GM23338 (cell line): ENCODE results near the gene CSGALNACT2. TPM values are rescaled to one million over a fixed set of nuclear protein-coding genes. Genes with fewer than 3 reads are reported as not detected.

Experiments used
- CREB1 ChIP-seq: fragments of 250-450 bp; sonication (Bioruptor Pico); IDR thresholded peaks from 2 replicates; pipeline ENCODE4 v1.5.0; 2020; ENCODE audit warnings: low read depth, mild to moderate bottlenecking, moderate library complexity
- EZH2 ChIP-seq: fragments of 200-600 bp; sonication (generic); IDR thresholded peaks from one replicate; pipeline ENCODE4 v1.8.0; 2017; ENCODE audit warnings: antibody characterized with exemption, mild to moderate bottlenecking, low read depth; ENCODE audit not compliant: unreplicated experiment
- EZH2phosphoT487 ChIP-seq: fragments of 200-600 bp; sonication (generic); IDR thresholded peaks from one replicate; pipeline ENCODE4 v1.8.1; 2018; ENCODE audit warnings: antibody characterized with exemption; ENCODE audit not compliant: unreplicated experiment
- NANOG ChIP-seq: IDR thresholded peaks from 2 replicates; pipeline ENCODE4 v1.6.1; 2016; ENCODE audit warnings: antibody characterized with exemption, borderline replicate concordance
- POLR2AphosphoS5 ChIP-seq: IDR thresholded peaks from 2 replicates; pipeline ENCODE4 v1.6.1; 2016; ENCODE audit warnings: antibody characterized with exemption, low read depth
- STAT1 ChIP-seq: IDR thresholded peaks from one replicate; pipeline ENCODE4 v1.6.1; 2016; ENCODE audit warnings: antibody characterized with exemption; ENCODE audit not compliant: unreplicated experiment
- ZNF114 ChIP-seq: fragments of 250-450 bp; sonication (Bioruptor Pico); IDR thresholded peaks from 2 replicates; pipeline ENCODE4 v1.5.0; 2020; ENCODE audit warnings: mild to moderate bottlenecking, moderate library complexity
- ZNF462 ChIP-seq: fragments of 250-450 bp; sonication (Bioruptor Pico); IDR thresholded peaks from 2 replicates; pipeline ENCODE4 v1.5.0; 2020; ENCODE audit warnings: mild to moderate bottlenecking, moderate library complexity
- polyA plus RNA-seq: library from polyadenylated mRNA; unstranded; fragments of >200 nt; fragmentation: Nextera tagmentation; extraction: Ambion mirVana; gene quantifications from 2 replicates; pipeline ENCODE4 v1.2.1, GENCODE V29; 2016
- total RNA-seq: library from RNA; depleted of rRNA; stranded (reverse); fragments of >200 nt; shearing (Covaris generic); gene quantifications from 2 replicates; pipeline ENCODE4 v1.2.3, GENCODE V29; 2014
- TF ChIP-seq, protein P1 (sequence below): IDR thresholded peaks from one replicate; pipeline ENCODE4 v1.6.1; 2018; ENCODE audit warnings: antibody characterized with exemption; ENCODE audit not compliant: unreplicated experiment
- TF ChIP-seq, protein P2 (sequence below): IDR thresholded peaks from 2 replicates; pipeline ENCODE4 v1.6.1; 2016; ENCODE audit warnings: antibody characterized with exemption

CSGALNACT2 gene
- total and polyA plus RNA-seq, 2 experiments from 2014 or later = 3.0 to 4.6 TPM

DNA sequence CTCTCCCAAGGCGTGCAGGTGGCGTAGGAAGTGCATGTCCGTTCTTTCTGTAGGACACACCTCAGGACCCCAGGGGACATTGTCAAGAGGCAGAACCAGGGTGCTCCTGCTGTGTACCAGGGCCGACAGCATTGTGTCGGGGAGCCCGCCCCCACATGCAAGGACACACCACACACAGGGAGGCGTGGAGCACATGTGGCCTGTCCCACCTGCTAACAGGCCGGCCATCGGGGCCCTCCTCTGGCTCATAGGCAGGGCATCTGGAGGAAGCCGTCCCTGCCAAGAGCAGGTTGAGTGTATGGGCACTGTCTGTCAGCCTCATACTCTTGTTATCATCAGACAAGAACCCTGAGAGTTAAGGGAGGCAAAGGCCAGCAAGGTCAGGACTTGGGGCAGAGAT lies 48.7 kb upstream of the CSGALNACT2 start (continued):
- TF ChIP-seq ZNF462 (CRISPR knock-in tag) (no peak), CREB1 (CRISPR knock-in tag) (no peak), STAT1 (no peak), NANOG (no peak), EZH2phosphoT487 (no peak), POLR2AphosphoS5 (no peak), ZNF114 (CRISPR knock-in tag) (no peak), EZH2 (no peak)
- TF ChIP-seq, protein P1, sequence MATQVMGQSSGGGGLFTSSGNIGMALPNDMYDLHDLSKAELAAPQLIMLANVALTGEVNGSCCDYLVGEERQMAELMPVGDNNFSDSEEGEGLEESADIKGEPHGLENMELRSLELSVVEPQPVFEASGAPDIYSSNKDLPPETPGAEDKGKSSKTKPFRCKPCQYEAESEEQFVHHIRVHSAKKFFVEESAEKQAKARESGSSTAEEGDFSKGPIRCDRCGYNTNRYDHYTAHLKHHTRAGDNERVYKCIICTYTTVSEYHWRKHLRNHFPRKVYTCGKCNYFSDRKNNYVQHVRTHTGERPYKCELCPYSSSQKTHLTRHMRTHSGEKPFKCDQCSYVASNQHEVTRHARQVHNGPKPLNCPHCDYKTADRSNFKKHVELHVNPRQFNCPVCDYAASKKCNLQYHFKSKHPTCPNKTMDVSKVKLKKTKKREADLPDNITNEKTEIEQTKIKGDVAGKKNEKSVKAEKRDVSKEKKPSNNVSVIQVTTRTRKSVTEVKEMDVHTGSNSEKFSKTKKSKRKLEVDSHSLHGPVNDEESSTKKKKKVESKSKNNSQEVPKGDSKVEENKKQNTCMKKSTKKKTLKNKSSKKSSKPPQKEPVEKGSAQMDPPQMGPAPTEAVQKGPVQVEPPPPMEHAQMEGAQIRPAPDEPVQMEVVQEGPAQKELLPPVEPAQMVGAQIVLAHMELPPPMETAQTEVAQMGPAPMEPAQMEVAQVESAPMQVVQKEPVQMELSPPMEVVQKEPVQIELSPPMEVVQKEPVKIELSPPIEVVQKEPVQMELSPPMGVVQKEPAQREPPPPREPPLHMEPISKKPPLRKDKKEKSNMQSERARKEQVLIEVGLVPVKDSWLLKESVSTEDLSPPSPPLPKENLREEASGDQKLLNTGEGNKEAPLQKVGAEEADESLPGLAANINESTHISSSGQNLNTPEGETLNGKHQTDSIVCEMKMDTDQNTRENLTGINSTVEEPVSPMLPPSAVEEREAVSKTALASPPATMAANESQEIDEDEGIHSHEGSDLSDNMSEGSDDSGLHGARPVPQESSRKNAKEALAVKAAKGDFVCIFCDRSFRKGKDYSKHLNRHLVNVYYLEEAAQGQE = no peak
- TF ChIP-seq, protein P2, sequence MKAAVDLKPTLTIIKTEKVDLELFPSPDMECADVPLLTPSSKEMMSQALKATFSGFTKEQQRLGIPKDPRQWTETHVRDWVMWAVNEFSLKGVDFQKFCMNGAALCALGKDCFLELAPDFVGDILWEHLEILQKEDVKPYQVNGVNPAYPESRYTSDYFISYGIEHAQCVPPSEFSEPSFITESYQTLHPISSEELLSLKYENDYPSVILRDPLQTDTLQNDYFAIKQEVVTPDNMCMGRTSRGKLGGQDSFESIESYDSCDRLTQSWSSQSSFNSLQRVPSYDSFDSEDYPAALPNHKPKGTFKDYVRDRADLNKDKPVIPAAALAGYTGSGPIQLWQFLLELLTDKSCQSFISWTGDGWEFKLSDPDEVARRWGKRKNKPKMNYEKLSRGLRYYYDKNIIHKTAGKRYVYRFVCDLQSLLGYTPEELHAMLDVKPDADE = no peak
